ENCODE measurements around the gene HVCN1.

DNA sequence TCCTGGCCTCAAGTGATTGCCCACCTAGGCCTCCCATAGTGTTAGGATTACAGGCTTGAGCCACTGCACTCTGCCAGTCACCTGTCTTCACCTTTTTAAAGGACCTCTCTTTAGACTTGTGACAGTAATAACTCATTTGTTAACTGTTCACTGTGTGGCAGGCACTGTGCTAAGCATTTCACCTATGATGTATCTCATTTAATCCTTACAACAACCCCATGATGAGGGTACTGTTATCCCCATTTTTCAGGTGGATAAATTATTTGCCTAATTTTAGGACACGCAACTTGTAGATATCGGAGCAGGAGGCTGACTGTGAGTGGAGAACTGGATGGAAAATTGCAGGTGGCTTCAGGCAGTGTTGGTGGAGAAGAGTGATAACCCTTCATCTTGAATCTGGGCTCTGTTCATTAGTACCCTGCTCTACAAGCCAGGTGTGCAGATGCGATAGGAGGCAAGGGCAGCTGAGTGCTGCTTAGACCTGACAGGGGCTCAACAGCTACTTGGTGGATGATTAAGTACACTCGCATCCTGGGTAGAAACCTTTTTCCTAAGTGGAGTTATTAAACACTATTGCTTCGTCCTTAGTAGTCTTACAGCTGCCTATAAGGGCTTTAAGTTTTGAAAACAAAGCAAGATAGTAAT, 72.3 kb downstream of the HVCN1 start:
- TF ChIP-seq, protein P1, sequence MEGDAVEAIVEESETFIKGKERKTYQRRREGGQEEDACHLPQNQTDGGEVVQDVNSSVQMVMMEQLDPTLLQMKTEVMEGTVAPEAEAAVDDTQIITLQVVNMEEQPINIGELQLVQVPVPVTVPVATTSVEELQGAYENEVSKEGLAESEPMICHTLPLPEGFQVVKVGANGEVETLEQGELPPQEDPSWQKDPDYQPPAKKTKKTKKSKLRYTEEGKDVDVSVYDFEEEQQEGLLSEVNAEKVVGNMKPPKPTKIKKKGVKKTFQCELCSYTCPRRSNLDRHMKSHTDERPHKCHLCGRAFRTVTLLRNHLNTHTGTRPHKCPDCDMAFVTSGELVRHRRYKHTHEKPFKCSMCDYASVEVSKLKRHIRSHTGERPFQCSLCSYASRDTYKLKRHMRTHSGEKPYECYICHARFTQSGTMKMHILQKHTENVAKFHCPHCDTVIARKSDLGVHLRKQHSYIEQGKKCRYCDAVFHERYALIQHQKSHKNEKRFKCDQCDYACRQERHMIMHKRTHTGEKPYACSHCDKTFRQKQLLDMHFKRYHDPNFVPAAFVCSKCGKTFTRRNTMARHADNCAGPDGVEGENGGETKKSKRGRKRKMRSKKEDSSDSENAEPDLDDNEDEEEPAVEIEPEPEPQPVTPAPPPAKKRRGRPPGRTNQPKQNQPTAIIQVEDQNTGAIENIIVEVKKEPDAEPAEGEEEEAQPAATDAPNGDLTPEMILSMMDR (IDR thresholded peaks at IDR 0.05; ENCODE audit: insufficient read depth, low read length, poor library complexity, severe bottlenecking), result no peak
- TF ChIP-seq EZH2phosphoT487 (conservative IDR thresholded peaks at IDR 0.05; ENCODE audit: low read length), result no peak
